HEK293 (cell line): ENCODE measurements around the gene TEDC2.

Source experiments
- AEBP2 ChIP-seq: fragments of 450-650 bp; formaldehyde crosslinking; IDR thresholded peaks from 2 replicates; pipeline ENCODE4 v1.5.1; 2016; ENCODE audit warnings: missing biosample characterization, missing genetic modification characterization, borderline replicate concordance
- BCL11A ChIP-seq: fragments of 450-650 bp; formaldehyde crosslinking; IDR thresholded peaks from 2 replicates; pipeline ENCODE4 v1.5.1; 2016; ENCODE audit warnings: low read depth, missing biosample characterization, missing genetic modification characterization
- GLI2 ChIP-seq: fragments of 450-650 bp; formaldehyde crosslinking; IDR thresholded peaks from 2 replicates; pipeline ENCODE4; 2017; ENCODE audit warnings: missing biosample characterization, missing genetic modification characterization, low read depth, borderline replicate concordance
- GLI4 ChIP-seq: fragments of 450-650 bp; formaldehyde crosslinking; IDR thresholded peaks from 2 replicates; pipeline ENCODE4 v1.5.1; 2016; ENCODE audit warnings: missing biosample characterization, missing genetic modification characterization
- GLIS1 ChIP-seq: fragments of 450-650 bp; formaldehyde crosslinking; IDR thresholded peaks from 2 replicates; pipeline ENCODE4 v1.5.1; 2016; ENCODE audit warnings: missing biosample characterization, missing genetic modification characterization
- HOXC10 ChIP-seq: sonication (generic); formaldehyde crosslinking; IDR thresholded peaks from 2 replicates; pipeline ENCODE4 v1.8.1; 2023; ENCODE audit warnings: mild to moderate bottlenecking, missing genetic modification reagents
- KLF17 ChIP-seq: fragments of 450-650 bp; formaldehyde crosslinking; IDR thresholded peaks from 2 replicates; pipeline ENCODE4 v1.5.1; 2016; ENCODE audit warnings: missing biosample characterization, missing genetic modification characterization
- KLF8 ChIP-seq: fragments of 450-650 bp; formaldehyde crosslinking; IDR thresholded peaks from 2 replicates; pipeline ENCODE4 v1.5.1; 2016; ENCODE audit warnings: missing biosample characterization, missing genetic modification characterization
- PRDM1 ChIP-seq: fragments of 450-650 bp; formaldehyde crosslinking; IDR thresholded peaks from 2 replicates; pipeline ENCODE4; 2016; ENCODE audit warnings: missing biosample characterization, missing genetic modification characterization
- PRDM6 ChIP-seq: fragments of 450-650 bp; formaldehyde crosslinking; IDR thresholded peaks from 2 replicates; pipeline ENCODE4 v1.5.1; 2017; ENCODE audit warnings: missing biosample characterization, missing genetic modification characterization
- SETDB1 ChIP-seq: IDR thresholded peaks from one replicate; pipeline ENCODE4 v1.6.1; 2017; ENCODE audit warnings: mild to moderate bottlenecking, low read length, moderate library complexity, mixed read lengths; ENCODE audit not compliant: insufficient read length
- WT1 ChIP-seq: fragments of 450-650 bp; formaldehyde crosslinking; IDR thresholded peaks from 2 replicates; pipeline ENCODE4 v1.5.1; 2016; ENCODE audit warnings: missing biosample characterization, missing genetic modification characterization
- YY1 ChIP-seq: fragments of 450-650 bp; formaldehyde crosslinking; IDR thresholded peaks from 2 replicates; pipeline ENCODE4 v1.5.1; 2018; ENCODE audit warnings: missing biosample characterization, missing genetic modification characterization
- ZNF10 ChIP-seq: fragments of 450-650 bp; formaldehyde crosslinking; IDR thresholded peaks from 2 replicates; pipeline ENCODE4 v1.5.1; 2017; ENCODE audit warnings: missing biosample characterization, missing genetic modification characterization
- ZNF155 ChIP-seq: fragments of 450-650 bp; formaldehyde crosslinking; IDR thresholded peaks from 2 replicates; pipeline ENCODE4 v1.5.1; 2016; ENCODE audit warnings: missing biosample characterization, missing genetic modification characterization
- ZNF169 ChIP-seq: fragments of 450-650 bp; formaldehyde crosslinking; IDR thresholded peaks from 2 replicates; pipeline ENCODE4 v1.5.1; 2016; ENCODE audit warnings: missing biosample characterization, missing genetic modification characterization
- ZNF175 ChIP-seq: fragments of 450-650 bp; formaldehyde crosslinking; IDR thresholded peaks from 2 replicates; pipeline ENCODE4 v1.5.1; 2016; ENCODE audit warnings: missing biosample characterization, missing genetic modification characterization
- ZNF223 ChIP-seq: fragments of 450-650 bp; formaldehyde crosslinking; IDR thresholded peaks from 2 replicates; pipeline ENCODE4 v1.5.1; 2016; ENCODE audit warnings: missing biosample characterization, missing genetic modification characterization
- ZNF302 ChIP-seq: fragments of 450-650 bp; formaldehyde crosslinking; IDR thresholded peaks from 2 replicates; pipeline ENCODE4 v1.5.1; 2016; ENCODE audit warnings: missing biosample characterization, missing genetic modification characterization, low read depth
- ZNF311 ChIP-seq: fragments of 450-650 bp; formaldehyde crosslinking; IDR thresholded peaks from 2 replicates; pipeline ENCODE4 v1.5.1; 2017; ENCODE audit warnings: missing biosample characterization, missing genetic modification characterization, borderline replicate concordance
- ZNF350 ChIP-seq: fragments of 450-650 bp; formaldehyde crosslinking; IDR thresholded peaks from 2 replicates; pipeline ENCODE4 v1.5.0; 2017; ENCODE audit warnings: missing biosample characterization, mild to moderate bottlenecking, missing genetic modification characterization
- ZNF366 ChIP-seq: fragments of 450-650 bp; formaldehyde crosslinking; conservative IDR thresholded peaks from 2 replicates; pipeline ENCODE4 v1.5.1; 2016; ENCODE audit warnings: missing biosample characterization, missing genetic modification characterization
- ZNF37A ChIP-seq: fragments of 450-650 bp; IDR thresholded peaks from 2 replicates; pipeline ENCODE4 v1.5.1; 2018; ENCODE audit warnings: missing biosample characterization, missing genetic modification characterization
- ZNF404 ChIP-seq: fragments of 450-650 bp; formaldehyde crosslinking; IDR thresholded peaks from 2 replicates; pipeline ENCODE4 v1.5.1; 2017; ENCODE audit warnings: missing biosample characterization, missing genetic modification characterization
- ZNF423 ChIP-seq: fragments of 450-650 bp; formaldehyde crosslinking; IDR thresholded peaks from 2 replicates; pipeline ENCODE4 v1.5.1; 2016; ENCODE audit warnings: missing biosample characterization, missing genetic modification characterization
- ZNF510 ChIP-seq: fragments of 450-650 bp; formaldehyde crosslinking; IDR thresholded peaks from 2 replicates; pipeline ENCODE4 v1.5.1; 2018; ENCODE audit warnings: mild to moderate bottlenecking, missing genetic modification characterization, missing biosample characterization; ENCODE audit not compliant: insufficient replicate concordance
- ZNF514 ChIP-seq: fragments of 450-650 bp; formaldehyde crosslinking; IDR thresholded peaks from 2 replicates; pipeline ENCODE4 v1.5.1; 2016; ENCODE audit warnings: missing biosample characterization, missing genetic modification characterization
- ZNF529 ChIP-seq: fragments of 450-650 bp; formaldehyde crosslinking; IDR thresholded peaks from 2 replicates; pipeline ENCODE4 v1.5.1; 2017; ENCODE audit warnings: missing genetic modification characterization, missing biosample characterization; ENCODE audit not compliant: insufficient replicate concordance
- ZNF561 ChIP-seq: fragments of 450-650 bp; IDR thresholded peaks from 2 replicates; pipeline ENCODE4 v1.5.1; 2018; ENCODE audit warnings: missing biosample characterization, missing genetic modification characterization, borderline replicate concordance
- ZNF580 ChIP-seq: fragments of 450-650 bp; formaldehyde crosslinking; IDR thresholded peaks from 2 replicates; pipeline ENCODE4 v1.5.1; 2016; ENCODE audit warnings: missing biosample characterization, missing genetic modification characterization
- ZNF585B ChIP-seq: fragments of 450-650 bp; formaldehyde crosslinking; IDR thresholded peaks from 2 replicates; pipeline ENCODE4 v1.5.1; 2016; ENCODE audit warnings: missing biosample characterization, missing genetic modification characterization
- ZNF600 ChIP-seq: fragments of 450-650 bp; formaldehyde crosslinking; IDR thresholded peaks from 2 replicates; pipeline ENCODE4 v1.5.1; 2016; ENCODE audit warnings: missing biosample characterization, missing genetic modification characterization
- ZNF664 ChIP-seq: fragments of 450-650 bp; formaldehyde crosslinking; IDR thresholded peaks from 2 replicates; pipeline ENCODE4 v1.5.1; 2016; ENCODE audit warnings: missing biosample characterization, missing genetic modification characterization
- ZNF707 ChIP-seq: fragments of 450-650 bp; formaldehyde crosslinking; IDR thresholded peaks from 2 replicates; pipeline ENCODE4 v1.5.1; 2016; ENCODE audit warnings: missing biosample characterization, missing genetic modification characterization
- ZNF777 ChIP-seq: fragments of 450-650 bp; formaldehyde crosslinking; IDR thresholded peaks from 2 replicates; pipeline ENCODE4 v1.5.1; 2017; ENCODE audit warnings: missing biosample characterization, missing genetic modification characterization, borderline replicate concordance
- ZNF837 ChIP-seq: fragments of 450-650 bp; formaldehyde crosslinking; IDR thresholded peaks from 2 replicates; pipeline ENCODE4 v1.5.1; 2016; ENCODE audit warnings: missing biosample characterization, missing genetic modification characterization
- ZSCAN23 ChIP-seq: fragments of 450-650 bp; formaldehyde crosslinking; IDR thresholded peaks from 2 replicates; pipeline ENCODE4 v1.5.1; 2016; ENCODE audit warnings: missing biosample characterization, missing genetic modification characterization
- TF ChIP-seq, protein P1 (sequence below): fragments of 450-650 bp; formaldehyde crosslinking; IDR thresholded peaks from 2 replicates; pipeline ENCODE4 v1.5.1; 2017; ENCODE audit warnings: missing biosample characterization, missing genetic modification characterization

Gene TEDC2

GRCh38 chr16:2467528-2468232 is 7.8 kb downstream of the TEDC2 start (continued):
- peak; percentile 69; the same call in 1 of the 2 replicates for TF ChIP-seq ZNF561 (tag by site-specific recombination)
- TF ChIP-seq ZNF37A (tag by site-specific recombination) = peak; percentile 4; the same call in 1 of the 2 replicates
- TF ChIP-seq BCL11A = no peak
- no peak for TF ChIP-seq ZNF169 (tag by site-specific recombination)
- peak; percentile 67; the same call in 1 of the 2 replicates for TF ChIP-seq KLF17 (tag by site-specific recombination)
- peak; percentile 21; the same call in 1 of the 2 replicates for TF ChIP-seq ZNF580 (tag by site-specific recombination)
- no peak for TF ChIP-seq ZNF510 (tag by site-specific recombination)
- no peak for TF ChIP-seq ZNF155
- no peak for TF ChIP-seq ZNF175 (tag by site-specific recombination)
- TF ChIP-seq ZNF585B (tag by site-specific recombination) = no peak
- no peak for TF ChIP-seq ZNF302 (tag by site-specific recombination)
- no peak for TF ChIP-seq ZNF707 (tag by site-specific recombination)
- no peak for TF ChIP-seq SETDB1
- no peak for TF ChIP-seq AEBP2 (tag by site-specific recombination)
- TF ChIP-seq ZNF529 (tag by site-specific recombination) = no peak
- TF ChIP-seq ZNF423 = no peak
- no peak for TF ChIP-seq ZNF404 (tag by site-specific recombination)
- TF ChIP-seq PRDM6 (tag by site-specific recombination) = no peak
- no peak for TF ChIP-seq HOXC10 (CRISPR knock-in tag)
- TF ChIP-seq, protein P1, sequence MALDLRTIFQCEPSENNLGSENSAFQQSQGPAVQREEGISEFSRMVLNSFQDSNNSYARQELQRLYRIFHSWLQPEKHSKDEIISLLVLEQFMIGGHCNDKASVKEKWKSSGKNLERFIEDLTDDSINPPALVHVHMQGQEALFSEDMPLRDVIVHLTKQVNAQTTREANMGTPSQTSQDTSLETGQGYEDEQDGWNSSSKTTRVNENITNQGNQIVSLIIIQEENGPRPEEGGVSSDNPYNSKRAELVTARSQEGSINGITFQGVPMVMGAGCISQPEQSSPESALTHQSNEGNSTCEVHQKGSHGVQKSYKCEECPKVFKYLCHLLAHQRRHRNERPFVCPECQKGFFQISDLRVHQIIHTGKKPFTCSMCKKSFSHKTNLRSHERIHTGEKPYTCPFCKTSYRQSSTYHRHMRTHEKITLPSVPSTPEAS (tag by site-specific recombination) = no peak
- no peak for TF ChIP-seq ZNF777
- TF ChIP-seq ZNF514 (tag by site-specific recombination) = no peak
- no peak for TF ChIP-seq ZNF366
- TF ChIP-seq ZNF664 (tag by site-specific recombination) = no peak
- no peak for TF ChIP-seq ZNF223 (tag by site-specific recombination)
- no peak for TF ChIP-seq ZNF600 (tag by site-specific recombination)
- peak; percentile 29; the same call in 1 of the 2 replicates for TF ChIP-seq GLI4 (tag by site-specific recombination)
- TF ChIP-seq GLI2 (tag by site-specific recombination) = no peak
- TF ChIP-seq ZNF837 (tag by site-specific recombination) = no peak
- no peak for TF ChIP-seq ZNF311
- peak; percentile 40; the same call in 1 of the 2 replicates for TF ChIP-seq KLF8 (tag by site-specific recombination)
- peak; percentile 50; the same call in 1 of the 2 replicates for TF ChIP-seq YY1 (tag by site-specific recombination)
- peak; percentile 43 for TF ChIP-seq WT1
- TF ChIP-seq GLIS1 (tag by site-specific recombination) = peak; percentile 97
- TF ChIP-seq ZNF10 (tag by site-specific recombination) = no peak
- no peak for TF ChIP-seq PRDM1 (tag by site-specific recombination)
- no peak for TF ChIP-seq ZNF350 (tag by site-specific recombination)
- TF ChIP-seq ZSCAN23 (tag by site-specific recombination) = no peak
